HepG2 (cell line): ENCODE results near the gene GPX7. TPM values are rescaled to one million over a fixed set of nuclear protein-coding genes. Genes with fewer than 3 reads are reported as not detected.

ENCODE experiments used
- ATAC-seq: fragments of 200-7000 bp; cut with Tn5 transposase; 3 replicates; pipeline ENCODE4 v1.9.1; 2020; ENCODE audit warnings: mild to moderate bottlenecking, moderate library complexity
- BruUV-seq: library from RNA; stranded (reverse); fragments of 400-500 nt; replicated peaks from 2 replicates; lab custom pipeline; 2021; lab: Mats Ljungman, UMichigan
- CTCF ChIA-PET: fragments of 300-600 bp; formaldehyde crosslinking; extraction: SDS; loops from one replicate; lab custom pipeline; 2021; ENCODE audit warnings: low total read pairs, inconsistent platforms, low intra/inter-chr PET ratio; lab: Yijun Ruan, JAX
- POLR2A ChIA-PET: fragments of 350-600 bp; sonication (Branson Sonifier 250); formaldehyde crosslinking; loops from one replicate; lab custom pipeline; 2020; ENCODE audit warnings: antibody characterized with exemption, inconsistent platforms; lab: Yijun Ruan, JAX
- DNase-seq: peaks from one replicate; pipeline ENCODE4 v3.0.0-alpha.2; 2015; ENCODE audit warnings: low spot score
- FAIRE-seq: peaks from 3 replicates; lab custom pipeline; 2011; peaks lifted over from hg19 to GRCh38; lab: Jason Lieb, UNC
- H2AFZ ChIP-seq: one replicate; pipeline ENCODE4 v1.6.1; 2011; ENCODE audit warnings: low read length, inconsistent platforms
- H3K27ac ChIP-seq: fragments of 300-600 bp; 3 replicates; pipeline ENCODE4 v1.8.0; 2011; ENCODE audit warnings: mixed run types, mild to moderate bottlenecking, mixed read lengths, low read length, inconsistent platforms; ENCODE audit not compliant: insufficient read depth; ENCODE audit errors: extremely low read length
- H3K27me3 ChIP-seq, 2 experiments: fragments of 200-600 bp in 1 of 2; 2 replicates in 1 of 2; 3 replicates in 1 of 2; pipeline versions ENCODE4 v1.6.0 to v1.8.0; 2011; ENCODE audit warnings: low read length in 2 of 2, mild to moderate bottlenecking in 2 of 2, moderate library complexity in 2 of 2, inconsistent platforms in 1 of 2; ENCODE audit not compliant: insufficient read depth in 2 of 2, control insufficient read depth in 1 of 2
- H3K36me3 ChIP-seq, 2 experiments: fragments of 200-600 bp in 1 of 2; replicated peaks in 1 of 2; 2 replicates in 1 of 2; 3 replicates in 1 of 2; pipeline versions ENCODE4 v1.5.1 to v1.8.0; 2011; ENCODE audit warnings: low read length in 2 of 2, inconsistent platforms in 1 of 2; ENCODE audit not compliant: insufficient read depth in 2 of 2, control insufficient read depth in 1 of 2
- H3K4me1 ChIP-seq: 2 replicates; pipeline ENCODE4 v1.5.1; 2012; ENCODE audit warnings: low read length, inconsistent platforms; ENCODE audit not compliant: insufficient read depth
- H3K4me2 ChIP-seq: 2 replicates; pipeline ENCODE4 v1.6.0; 2011; ENCODE audit warnings: low read depth, low read length, inconsistent platforms
- H3K4me3 ChIP-seq, 3 experiments: fragments of 200-600 bp in 1 of 3; sonication (generic), shearing (Covaris generic) in 1 of 3; replicated peaks in 1 of 3; 2 replicates each; pipeline ENCODE4 v1.5.1; 2011 to 2016; ENCODE audit warnings: low read length in 3 of 3, inconsistent platforms in 2 of 3, low read depth in 2 of 3, mild to moderate bottlenecking in 2 of 3, control low read depth in 1 of 3, mixed read lengths in 1 of 3; ENCODE audit not compliant: insufficient read depth in 1 of 3
- H3K79me2 ChIP-seq: one replicate; pipeline ENCODE4 v1.6.1; 2011; ENCODE audit warnings: low read length, inconsistent platforms; ENCODE audit not compliant: insufficient read depth
- H3K9ac ChIP-seq: 2 replicates; pipeline ENCODE4 v1.6.0; 2011; ENCODE audit warnings: mild to moderate bottlenecking, low read depth, low read length, inconsistent platforms; ENCODE audit not compliant: insufficient read depth
- H3K9me3 ChIP-seq: 2 replicates; pipeline ENCODE4 v1.5.1; 2012; ENCODE audit warnings: mild to moderate bottlenecking, low read length
- H4K20me1 ChIP-seq: 2 replicates; pipeline ENCODE4 v1.6.0; 2011; ENCODE audit warnings: inconsistent platforms, mild to moderate bottlenecking, low read length, moderate library complexity; ENCODE audit not compliant: insufficient read depth
- CBX5 ChIP-seq: sonication (generic); formaldehyde crosslinking; IDR thresholded peaks from 2 replicates; pipeline ENCODE4 v1.4.0; 2020; ENCODE audit warnings: missing genetic modification reagents, borderline replicate concordance
- GMEB2 ChIP-seq: IDR thresholded peaks from 2 replicates; pipeline ENCODE4 v1.6.1; 2016; ENCODE audit warnings: missing biosample characterization, missing genetic modification reagents, low read depth
- IRF1 ChIP-seq: sonication (generic); formaldehyde crosslinking; IDR thresholded peaks from 2 replicates; pipeline ENCODE4 v1.4.0; 2020; ENCODE audit warnings: low read depth, mild to moderate bottlenecking, missing genetic modification reagents
- MTA1 ChIP-seq: sonication (generic); formaldehyde crosslinking; IDR thresholded peaks from 2 replicates; pipeline ENCODE4 v1.4.0; 2020; ENCODE audit warnings: missing genetic modification reagents, mild to moderate bottlenecking, borderline replicate concordance
- NFAT5 ChIP-seq: sonication (generic); formaldehyde crosslinking; IDR thresholded peaks from 2 replicates; pipeline ENCODE4 v1.4.0; 2020; ENCODE audit warnings: missing genetic modification reagents
- SALL1 ChIP-seq: sonication (generic); formaldehyde crosslinking; IDR thresholded peaks from 2 replicates; pipeline ENCODE4 v1.8.0; 2022; ENCODE audit warnings: mild to moderate bottlenecking, missing genetic modification reagents
- SIN3B ChIP-seq: fragments of 150-350 bp; IDR thresholded peaks from 2 replicates; pipeline ENCODE4 v1.6.1; 2014; ENCODE audit warnings: low read length
- ZSCAN21 ChIP-seq: sonication (generic); formaldehyde crosslinking; IDR thresholded peaks from 2 replicates; pipeline ENCODE4 v1.8.0; 2022; ENCODE audit warnings: mild to moderate bottlenecking, missing genetic modification reagents, moderate library complexity, borderline replicate concordance
- WGBS: methylation state at CpG from one replicate; pipeline ENCODE4 v1.1.6; 2017; ENCODE audit warnings: low lambda C conversion rate; 5-methylcytosine and 5-hydroxymethylcytosine counted together
- in situ Hi-C: cut with HindIII; loops from 2 replicates; pipeline ENCODE4 v1.10.0; 2017; ENCODE audit warnings: low pct_unique_long_range_greater_than_20kb; ENCODE audit not compliant: extremely low pct_ligation_motif_present
- intact Hi-C: fragments of 100-400 bp; cut with micrococcal nuclease; formaldehyde crosslinking; loops from one replicate; pipeline ENCODE4 v1.10.0; 2022; ENCODE audit not compliant: unreplicated experiment
- polyA plus RNA-seq, 8 experiments: library from polyadenylated mRNA; depleted of rRNA in 3 of 8; stranded (reverse) in 7 of 8; unstranded in 1 of 8; fragments of >200 nt; fragmentation: Illumina TruSeq in 4 of 8; extraction: Trizol in 4 of 8; gene quantifications; 2 replicates each; pipeline versions ENCODE4 v1.2.1 to v1.2.3, GENCODE V29; 2011 to 2016; ENCODE audit warnings: low read depth in 4 of 8, missing spikeins in 1 of 8, mixed read lengths in 1 of 8; ENCODE audit not compliant: insufficient read depth in 1 of 8
- total RNA-seq, 5 experiments: library from RNA; depleted of rRNA; stranded (reverse); fragments of >200 nt; fragmentation: Illumina TruSeq; extraction: Trizol; gene quantifications; 2 replicates each; pipeline ENCODE4 v1.2.3, GENCODE V29; 2016; ENCODE audit warnings: low read depth in 1 of 5

GPX7 gene
- total and polyA plus RNA-seq, 2 of the 13 experiments (the other 11 are each of a cell fraction or from before 2014, with no cell fraction given): 14.1 to 16.2 TPM

GRCh38 chr1:52604063-52604770, 2.0 kb downstream of the GPX7 start:
- CTCF ChIA-PET: no interaction called here
- no peak overlapping the region for H2AFZ ChIP-seq
- in situ Hi-C loops: no loop called here
- no peaks in the 10 kb centered on the region for H3K27me3 ChIP-seq
- no peak overlapping the region for H3K9ac ChIP-seq
- no peak overlapping the region for H3K27ac ChIP-seq
- no peak for TF ChIP-seq SIN3B
- TF ChIP-seq MTA1 (CRISPR knock-in tag): no peak
- no peak for TF ChIP-seq SALL1
- no peak for TF ChIP-seq ZSCAN21 (CRISPR knock-in tag)
- TF ChIP-seq, all 625 proteins: peak for 0
- peaks cover 31% of the 10 kb centered on the region for H3K4me1 ChIP-seq
- POLR2A ChIA-PET: interaction anchor here (1.4 kb wide), 1 partner anchor 99 kb away, joined by 3 read pairs; no protein-coding TSS in a partner anchor
- no peaks in the 10 kb centered on the region for H3K36me3 ChIP-seq
- FAIRE-seq (no peak), ATAC-seq (no peak), DNase-seq (no peak)
- intact Hi-C loops: loop anchor here (10.0 kb wide), 1 partner anchor 51 kb away; no protein-coding TSS in a partner anchor
- H3K4me3 ChIP-seq: no peak overlapping the region
- no peaks in the 10 kb centered on the region for H4K20me1 ChIP-seq
- H3K9me3 ChIP-seq: no peaks in the 10 kb centered on the region
- no peaks in the 10 kb centered on the region for H3K79me2 ChIP-seq
- no TSS peak for BruUV-seq
- WGBS: 34% methylated on average over 3 of the region's 3 CpGs
- H3K4me2 ChIP-seq: no peak overlapping the region

GRCh38 chr1:52613636-52614373, 11.6 kb downstream of the GPX7 start:
- CTCF ChIA-PET: no interaction called here
- Histone ChIP-seq H3K36me3 (no peaks in the 10 kb centered on the region), H3K79me2 (no peaks in the 10 kb centered on the region), H3K4me1 (peaks cover 19% of the 10 kb centered on the region), H2AFZ (no peak overlapping the region), H4K20me1 (no peaks in the 10 kb centered on the region), H3K4me2 (no peak overlapping the region), H3K27me3 (no peaks in the 10 kb centered on the region), H3K9me3 (no peaks in the 10 kb centered on the region), H3K27ac (no peak overlapping the region), H3K9ac (no peak overlapping the region), H3K4me3 (no peak overlapping the region)
- in situ Hi-C loops: no loop called here
- FAIRE-seq: no peak
- ATAC-seq: no peak
- intact Hi-C loops: no loop called here
- BruUV-seq: no TSS peak
- POLR2A ChIA-PET: no interaction called here
- DNase-seq: no peak
- WGBS: 46% methylated on average over 2 of the region's 2 CpGs
- TF ChIP-seq GMEB2 (CRISPR knock-in tag) (no peak), NFAT5 (CRISPR knock-in tag) (no peak), CBX5 (CRISPR knock-in tag) (no peak), IRF1 (CRISPR knock-in tag) (no peak)
